Endodermal cell (in vitro differentiated cells): ENCODE data around the gene TMC8. TPM values are rescaled to one million over a fixed set of nuclear protein-coding genes. Genes with fewer than 3 reads are reported as not detected.

Experiments used
- DNase-seq: peaks from one replicate; pipeline ENCODE4 v3.0.0-alpha.2; 2017
- H3K27ac ChIP-seq: 2 replicates; pipeline ENCODE4 v1.5.1; 2013; ENCODE audit warnings: mild to moderate bottlenecking, low read depth, low read length, moderate library complexity
- H3K27me3 ChIP-seq: 2 replicates; pipeline ENCODE4 v1.6.1; 2013; ENCODE audit warnings: mild to moderate bottlenecking, low read length, moderate library complexity; ENCODE audit not compliant: insufficient read depth, control insufficient read depth, poor library complexity, severe bottlenecking
- H3K36me3 ChIP-seq: 2 replicates; pipeline ENCODE4 v1.7.0; 2013; ENCODE audit warnings: mild to moderate bottlenecking, low read length, moderate library complexity; ENCODE audit not compliant: control insufficient read depth, insufficient read depth
- H3K4me1 ChIP-seq: one replicate; pipeline ENCODE4 v1.7.0; 2013; ENCODE audit warnings: low read length; ENCODE audit not compliant: control insufficient read depth, insufficient read depth
- H3K4me3 ChIP-seq: 2 replicates; pipeline ENCODE4 v1.5.1; 2013; ENCODE audit warnings: mild to moderate bottlenecking, low read length, moderate library complexity
- H3K9ac ChIP-seq: 2 replicates; pipeline ENCODE4 v1.6.1; 2013; ENCODE audit warnings: mild to moderate bottlenecking, low read length, moderate library complexity; ENCODE audit not compliant: poor library complexity, severe bottlenecking; ENCODE audit errors: extremely low read depth
- H3K9me3 ChIP-seq: 2 replicates; pipeline ENCODE4 v1.6.1; 2013; ENCODE audit warnings: mild to moderate bottlenecking, low read length, moderate library complexity; ENCODE audit not compliant: control insufficient read depth
- H3K27ac Mint-ChIP-seq: 2 replicates; pipeline ENCODE4 v1.8.0; 2020; ENCODE audit warnings: mixed read lengths
- H3K27me3 Mint-ChIP-seq: 2 replicates; pipeline ENCODE4 v1.8.0; 2021; ENCODE audit warnings: mild to moderate bottlenecking, mixed read lengths; ENCODE audit not compliant: insufficient read depth
- H3K36me3 Mint-ChIP-seq: 2 replicates; pipeline ENCODE4 v1.8.0; 2020; ENCODE audit warnings: low read depth, mixed read lengths
- H3K4me1 Mint-ChIP-seq: 2 replicates; pipeline ENCODE4 v1.8.0; 2020; ENCODE audit warnings: mixed read lengths
- H3K4me3 Mint-ChIP-seq: 2 replicates; pipeline ENCODE4 v1.8.0; 2020; ENCODE audit warnings: mild to moderate bottlenecking, moderate library complexity, mixed read lengths
- H3K9me3 Mint-ChIP-seq: 2 replicates; pipeline ENCODE4 v1.8.0; 2020; ENCODE audit warnings: mild to moderate bottlenecking, mixed read lengths
- WGBS, 2 experiments: methylation state at CpG; one replicate each; pipeline versions ENCODE4 v1.1.5 to v1.1.7; 2013; ENCODE audit warnings: missing lambda C conversion rate in 2 of 2, mixed read lengths in 1 of 2; ENCODE audit not compliant: insufficient coverage in 1 of 2, insufficient read length in 1 of 2; 5-methylcytosine and 5-hydroxymethylcytosine counted together
- total RNA-seq, 2 donors: library from RNA; stranded (reverse); fragmentation: NEBNext Ultra II Directional in 1 of 2; extraction: Animal tissue kit (Norgen Biotek cat#: 25700) in 1 of 2; gene quantifications; 2 replicates in 1 of 2; 3 replicates in 1 of 2; pipeline ENCODE4 v1.2.1, GENCODE V29; 2021
- TF ChIP-seq, protein P1 (sequence below): fragments of 200-600 bp; sonication (generic); conservative IDR thresholded peaks from 2 replicates; pipeline ENCODE4 v1.5.0; 2021; ENCODE audit warnings: antibody characterized with exemption, mild to moderate bottlenecking

Gene TMC8
- total RNA-seq, 2 donors from 2014 or later, result 0.90 to 3.0 TPM

DNA sequence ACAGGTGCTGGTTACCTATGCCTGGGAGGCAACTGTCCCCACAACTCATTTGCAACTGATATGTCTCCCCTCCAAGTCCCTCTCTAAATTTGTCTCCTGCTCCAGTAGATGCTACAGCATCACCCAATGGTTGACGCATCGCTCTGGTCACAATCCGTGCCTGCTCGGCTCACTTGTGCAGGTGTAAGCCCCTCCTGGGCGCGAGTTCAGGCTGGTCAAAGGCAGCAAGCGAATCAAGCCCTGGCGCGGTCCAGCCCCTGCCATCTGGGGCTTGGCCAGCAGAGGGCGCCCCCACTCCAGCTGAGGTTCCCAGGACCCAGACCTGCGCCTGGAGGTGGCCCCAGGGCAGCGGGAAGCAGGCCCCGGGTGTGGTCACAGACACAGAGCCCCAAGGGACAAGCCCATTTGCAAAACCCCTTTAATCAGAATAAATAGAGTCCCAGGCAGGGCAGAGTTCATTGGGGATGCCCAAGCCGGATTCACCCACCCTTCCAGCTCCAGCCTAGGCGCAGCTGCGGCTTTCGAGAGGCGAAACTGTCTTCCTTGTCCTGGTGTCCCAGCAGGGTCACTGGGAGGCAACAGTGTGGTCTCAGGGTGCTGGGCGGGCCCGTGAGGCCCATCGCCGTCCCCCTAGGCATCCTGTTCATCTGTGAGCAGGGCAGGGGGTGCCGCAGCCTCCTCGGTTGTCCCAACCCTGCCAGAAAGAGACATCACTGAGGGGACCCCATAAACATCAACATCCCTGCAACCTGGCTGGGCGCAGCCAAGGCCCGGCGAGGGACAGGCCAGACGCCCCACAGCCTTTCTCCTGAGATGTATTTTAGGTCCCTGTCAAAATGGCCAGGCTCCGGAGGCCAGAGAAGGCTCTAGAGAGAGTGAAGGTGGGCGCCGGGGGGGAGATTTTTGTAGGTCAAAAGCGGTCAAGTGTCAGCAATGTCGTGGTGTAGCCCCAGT lies 17.8 kb upstream of the TMC8 start:
- H3K36me3 Mint-ChIP-seq, result peaks cover 44% of the 10 kb centered on the region

DNA sequence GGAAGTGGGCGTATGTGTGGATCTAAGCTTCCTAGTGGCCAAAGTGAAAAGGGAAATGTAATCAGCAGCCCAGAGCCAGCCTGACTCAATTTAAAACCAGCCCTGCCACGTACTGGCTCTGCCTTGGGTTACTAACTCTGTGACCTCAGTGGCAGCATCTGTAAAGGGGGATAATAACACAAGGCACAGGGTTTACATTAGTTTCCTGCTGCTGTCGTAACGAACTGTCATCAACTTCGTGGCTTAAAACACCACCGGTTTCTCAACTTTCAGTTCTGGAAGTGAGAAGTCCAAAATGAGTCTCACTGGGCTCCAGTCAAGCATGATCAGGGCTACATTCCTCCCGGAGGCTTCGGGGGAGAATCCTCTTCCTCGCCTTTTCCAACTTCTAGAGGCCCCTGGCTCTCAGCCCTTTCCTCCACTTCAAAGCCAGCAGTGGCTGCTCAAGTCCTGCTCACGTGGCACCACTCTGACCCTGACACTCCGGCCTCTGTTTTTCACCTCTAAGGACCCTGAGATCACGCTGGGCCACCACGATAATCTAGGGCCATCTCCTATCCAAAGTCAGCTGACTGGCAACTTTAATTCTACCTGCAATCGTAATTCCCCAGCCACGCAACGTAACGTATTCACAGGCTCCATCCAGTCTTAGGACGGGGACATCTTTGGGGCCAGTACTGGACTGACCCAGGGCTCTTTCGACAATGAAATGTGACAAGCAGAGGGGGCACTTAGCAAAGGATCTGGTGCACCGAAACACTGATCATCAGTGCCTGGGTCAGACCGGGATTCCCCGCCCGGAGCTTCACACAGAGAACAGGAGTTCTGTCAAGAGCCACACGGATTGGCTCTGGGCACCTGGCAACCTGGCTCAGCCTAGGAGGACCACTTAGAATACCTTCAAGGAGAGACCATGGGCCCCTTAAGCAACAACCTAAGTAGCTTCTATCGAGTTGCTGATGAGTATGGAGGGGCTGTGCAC lies 16.5 kb upstream of the TMC8 start:
- Mint-ChIP-seq H3K27ac (no peak overlapping the region), H3K4me1 (no peaks in the 10 kb centered on the region), H3K9me3 (no peaks in the 10 kb centered on the region), H3K36me3 (peaks cover 42% of the 10 kb centered on the region), H3K4me3 (no peak overlapping the region), H3K27me3 (no peaks in the 10 kb centered on the region)
- WGBS, 2 experiments, result 94 to 95% methylated on average over 25 of the region's 25 CpGs
- Histone ChIP-seq H3K27ac (no peak overlapping the region), H3K36me3 (peaks cover 18% of the 10 kb centered on the region), H3K27me3 (no peaks in the 10 kb centered on the region), H3K9me3 (no peaks in the 10 kb centered on the region), H3K9ac (no peak overlapping the region), H3K4me3 (no peak overlapping the region), H3K4me1 (no peaks in the 10 kb centered on the region)
- DNase-seq, result no peak
- TF ChIP-seq, protein P1, sequence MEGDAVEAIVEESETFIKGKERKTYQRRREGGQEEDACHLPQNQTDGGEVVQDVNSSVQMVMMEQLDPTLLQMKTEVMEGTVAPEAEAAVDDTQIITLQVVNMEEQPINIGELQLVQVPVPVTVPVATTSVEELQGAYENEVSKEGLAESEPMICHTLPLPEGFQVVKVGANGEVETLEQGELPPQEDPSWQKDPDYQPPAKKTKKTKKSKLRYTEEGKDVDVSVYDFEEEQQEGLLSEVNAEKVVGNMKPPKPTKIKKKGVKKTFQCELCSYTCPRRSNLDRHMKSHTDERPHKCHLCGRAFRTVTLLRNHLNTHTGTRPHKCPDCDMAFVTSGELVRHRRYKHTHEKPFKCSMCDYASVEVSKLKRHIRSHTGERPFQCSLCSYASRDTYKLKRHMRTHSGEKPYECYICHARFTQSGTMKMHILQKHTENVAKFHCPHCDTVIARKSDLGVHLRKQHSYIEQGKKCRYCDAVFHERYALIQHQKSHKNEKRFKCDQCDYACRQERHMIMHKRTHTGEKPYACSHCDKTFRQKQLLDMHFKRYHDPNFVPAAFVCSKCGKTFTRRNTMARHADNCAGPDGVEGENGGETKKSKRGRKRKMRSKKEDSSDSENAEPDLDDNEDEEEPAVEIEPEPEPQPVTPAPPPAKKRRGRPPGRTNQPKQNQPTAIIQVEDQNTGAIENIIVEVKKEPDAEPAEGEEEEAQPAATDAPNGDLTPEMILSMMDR, result no peak

More for the DNA sequence above, 17.8 kb upstream of the TMC8 start:
- Mint-ChIP-seq H3K27ac (peak overlapping the region; percentile 25), H3K27me3 (no peaks in the 10 kb centered on the region), H3K4me1 (no peaks in the 10 kb centered on the region), H3K9me3 (no peaks in the 10 kb centered on the region), H3K4me3 (no peak overlapping the region)
- no peak overlapping the region for H3K27ac ChIP-seq
- no peak overlapping the region for H3K4me3 ChIP-seq
- H3K9ac ChIP-seq, result no peak overlapping the region
- H3K27me3 ChIP-seq, result no peaks in the 10 kb centered on the region
- no peaks in the 10 kb centered on the region for H3K4me1 ChIP-seq
- peak; percentile 99 for DNase-seq
- no peaks in the 10 kb centered on the region for H3K9me3 ChIP-seq
- H3K36me3 ChIP-seq, result peaks cover 21% of the 10 kb centered on the region
- WGBS, 2 experiments, result 73 to 85% methylated on average over 18 to 33 of the region's 33 CpGs
- TF ChIP-seq, protein P1, result peak; percentile 99
